Raji (cell line): ENCODE measurements around the gene CYP2E1.

Experiments
- POLR2A ChIP-seq: IDR thresholded peaks from 2 replicates; pipeline ENCODE4 v1.6.1; 2011; ENCODE audit warnings: low read depth, low read length, control low read depth; ENCODE audit not compliant: insufficient read depth

Gene CYP2E1

DNA sequence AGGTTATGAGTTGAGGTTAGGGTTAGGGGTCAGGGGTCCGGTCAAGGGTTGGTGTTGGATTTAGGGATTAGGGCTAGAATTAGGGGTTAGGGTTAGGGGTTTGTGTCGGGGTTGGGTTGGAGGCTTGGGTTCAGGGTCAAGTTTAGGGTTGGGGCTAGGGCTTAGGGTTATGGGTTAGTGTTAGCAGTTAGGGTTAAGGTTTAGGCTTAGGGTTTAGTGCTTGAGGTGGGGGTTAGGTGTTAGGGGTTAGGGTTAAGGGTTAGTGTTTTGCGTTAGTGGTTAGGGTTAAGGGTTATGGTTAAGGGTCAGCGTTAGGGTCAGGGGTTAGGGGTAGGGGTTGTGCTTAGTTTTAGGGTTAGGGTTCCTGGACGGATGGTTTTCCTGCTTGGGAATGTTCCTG, 40.0 kb downstream of the CYP2E1 start:
- no peak for TF ChIP-seq POLR2A

DNA sequence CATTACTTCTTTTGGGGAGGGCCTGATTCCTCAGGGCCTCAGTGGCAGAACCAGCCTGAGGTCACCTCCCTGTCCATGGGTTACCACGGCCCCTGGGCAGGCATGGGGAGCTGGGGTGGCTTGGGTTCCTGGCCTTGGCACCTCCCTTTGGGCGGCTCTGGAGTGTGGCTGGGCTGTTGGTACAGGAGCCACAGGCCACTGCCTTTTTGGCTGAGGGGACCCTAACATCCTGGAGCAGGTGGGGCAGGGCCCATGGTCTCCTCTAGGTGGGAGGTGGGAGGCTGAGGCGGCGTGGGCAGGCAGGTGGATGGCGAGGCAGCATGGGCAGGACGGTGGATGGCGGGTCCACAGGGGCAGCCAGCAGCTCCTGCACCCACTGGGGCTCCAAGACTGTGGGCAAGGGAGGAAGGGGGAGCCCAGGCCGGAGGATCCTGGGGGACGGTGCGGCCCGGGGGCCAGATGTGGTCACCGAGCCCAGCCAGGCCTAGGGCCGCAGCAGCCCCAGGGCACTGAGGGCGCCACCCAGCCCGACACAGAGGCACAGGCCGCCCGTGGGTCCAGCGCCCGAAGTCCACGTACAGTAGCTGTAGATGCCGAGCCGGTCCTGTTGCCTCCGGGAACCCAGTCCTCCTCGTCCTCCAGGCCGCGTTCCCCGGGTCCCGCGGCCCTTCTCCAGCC, 40.6 kb downstream of the CYP2E1 start:
- no peak for TF ChIP-seq POLR2A

DNA sequence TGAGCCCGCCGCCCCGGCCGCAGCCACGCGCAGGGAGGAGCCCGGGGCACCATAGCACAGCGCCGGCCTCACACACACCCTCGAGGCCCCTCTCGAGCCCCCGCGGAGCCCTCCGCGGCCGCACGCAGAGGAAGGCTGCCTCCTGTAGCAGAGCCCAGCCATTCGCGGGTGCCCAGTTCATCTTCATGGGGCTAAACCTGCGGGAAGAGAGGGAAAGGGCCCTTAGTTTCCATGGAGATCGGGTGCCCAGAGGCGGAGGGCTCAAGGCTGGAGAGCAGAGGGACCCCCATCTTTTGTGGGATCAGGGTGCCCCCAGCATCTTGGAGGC, 41.1 kb downstream of the CYP2E1 start:
- no peak for TF ChIP-seq POLR2A
